ENCODE data around the gene DNAH9. TPM values are rescaled to one million over a fixed set of nuclear protein-coding genes. Genes with fewer than 3 reads are reported as not detected.

The DNAH9 gene
- total RNA-seq, 1 experiment from 2014 or later: not detected

DNA sequence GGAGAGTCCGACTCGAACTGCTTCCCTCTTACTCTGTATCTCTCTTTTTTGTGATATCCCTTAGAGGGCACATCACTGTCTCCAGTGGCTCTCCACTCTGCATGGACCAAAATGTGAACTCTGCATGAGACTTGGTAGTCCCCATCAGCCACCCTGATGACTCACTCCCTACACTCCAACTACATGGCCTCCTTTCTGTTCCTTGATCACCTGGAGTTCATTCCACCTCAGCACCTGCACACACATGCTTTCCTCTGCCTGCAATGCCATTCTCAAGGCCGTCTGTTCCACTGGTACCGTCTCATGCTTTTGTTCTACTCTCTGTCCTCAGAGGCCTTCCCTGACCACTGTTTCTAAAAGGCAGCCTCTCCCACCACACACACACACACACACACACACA, 109.3 kb downstream of the DNAH9 start:
- no TSS peak for BruUV-seq (replicated peaks)
- TF ChIP-seq CTCF (IDR thresholded peaks at IDR 0.05; ENCODE audit: insufficient read depth in 1 of 2, low read depth in 1 of 2, low read length in 1 of 2, severe bottlenecking in 1 of 2, unreplicated experiment in 1 of 2): no peak
- Histone ChIP-seq H3K27me3 (replicated peaks; ENCODE audit: control insufficient read depth, insufficient read depth, low read length) (no peaks in the 10 kb centered on the region), H3K4me3 (ENCODE audit: low read depth, low read length) (no peak overlapping the region), H3K4me1 (no peaks in the 10 kb centered on the region), H3K9me3 (no peaks in the 10 kb centered on the region), H3K36me3 (ENCODE audit: control insufficient read depth, insufficient read depth, low read length) (no peaks in the 10 kb centered on the region)
- intact Hi-C loops (cut with micrococcal nuclease; ENCODE audit: unreplicated experiment): no loop called here
- Mint-ChIP-seq H3K36me3 (ENCODE audit: insufficient read depth, unreplicated experiment) (no peaks in the 10 kb centered on the region), H3K9me3 (ENCODE audit: unreplicated experiment) (no peaks in the 10 kb centered on the region), H3K27me3 (ENCODE audit: insufficient read depth, unreplicated experiment) (no peaks in the 10 kb centered on the region), H3K4me3 (ENCODE audit: unreplicated experiment) (no peak overlapping the region), H3K4me1 (ENCODE audit: low read depth, unreplicated experiment) (no peaks in the 10 kb centered on the region), H3K27ac (ENCODE audit: unreplicated experiment) (no peak overlapping the region)
- DNase-seq: no peak
- POLR2A ChIA-PET: no interaction called here
- CTCF ChIA-PET: no interaction called here

DNA sequence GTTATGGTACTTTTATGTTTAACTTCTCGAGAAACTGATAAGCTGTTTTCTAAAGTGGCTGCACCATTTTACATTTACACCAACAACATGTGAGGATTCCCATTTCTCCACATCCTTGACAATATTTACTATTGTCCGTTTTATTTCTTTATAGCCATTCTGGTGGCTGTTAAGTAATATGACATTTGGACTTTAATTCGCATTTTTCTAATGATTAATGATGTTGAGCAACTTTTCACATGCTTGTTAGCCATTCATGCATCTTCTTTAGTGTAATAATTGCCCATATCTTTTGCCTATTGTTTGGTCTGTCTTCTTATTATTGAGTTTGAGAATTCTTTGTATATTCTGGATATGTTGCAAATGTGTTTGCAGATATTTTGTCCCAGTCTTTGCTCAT, 114.2 kb downstream of the DNAH9 start:
- Mint-ChIP-seq H3K36me3 (ENCODE audit: insufficient read depth, unreplicated experiment) (no peaks in the 10 kb centered on the region), H3K4me3 (ENCODE audit: unreplicated experiment) (no peak overlapping the region), H3K27me3 (ENCODE audit: insufficient read depth, unreplicated experiment) (no peaks in the 10 kb centered on the region), H3K9me3 (ENCODE audit: unreplicated experiment) (no peaks in the 10 kb centered on the region), H3K4me1 (ENCODE audit: low read depth, unreplicated experiment) (no peaks in the 10 kb centered on the region), H3K27ac (ENCODE audit: unreplicated experiment) (no peak overlapping the region)
- no peak overlapping the region for H3K4me3 ChIP-seq (ENCODE audit: low read depth, low read length)
- POLR2A ChIA-PET: no interaction called here
- no peaks in the 10 kb centered on the region for H3K4me1 ChIP-seq
- H3K27me3 ChIP-seq (replicated peaks; ENCODE audit: control insufficient read depth, insufficient read depth, low read length): no peaks in the 10 kb centered on the region
- H3K9me3 ChIP-seq: no peaks in the 10 kb centered on the region
- BruUV-seq (replicated peaks): no TSS peak
- CTCF ChIA-PET: no interaction called here
- H3K36me3 ChIP-seq (ENCODE audit: control insufficient read depth, insufficient read depth, low read length): no peaks in the 10 kb centered on the region
- TF ChIP-seq CTCF (IDR thresholded peaks at IDR 0.05; ENCODE audit: insufficient read depth in 1 of 2, low read depth in 1 of 2, low read length in 1 of 2, severe bottlenecking in 1 of 2, unreplicated experiment in 1 of 2): no peak
- intact Hi-C loops (cut with micrococcal nuclease; ENCODE audit: unreplicated experiment): no loop called here
- no peak for DNase-seq

- no peaks in the 10 kb centered on the region for H3K36me3 Mint-ChIP-seq (ENCODE audit: insufficient read depth, unreplicated experiment)
- no peaks in the 10 kb centered on the region for H3K4me1 Mint-ChIP-seq (ENCODE audit: low read depth, unreplicated experiment)
- H3K4me3 Mint-ChIP-seq (ENCODE audit: unreplicated experiment): no peak overlapping the region
- ChIA-PET POLR2A (no interaction called here), CTCF (no interaction called here)
- H3K27me3 ChIP-seq (replicated peaks; ENCODE audit: control insufficient read depth, insufficient read depth, low read length): no peaks in the 10 kb centered on the region
- H3K4me1 ChIP-seq: no peaks in the 10 kb centered on the region
- BruUV-seq (replicated peaks): no TSS peak
- intact Hi-C loops (cut with micrococcal nuclease; ENCODE audit: unreplicated experiment): no loop called here
- no peak overlapping the region for H3K4me3 ChIP-seq (ENCODE audit: low read depth, low read length)
- no peaks in the 10 kb centered on the region for H3K9me3 ChIP-seq
- peaks cover 9% of the 10 kb centered on the region for H3K27me3 Mint-ChIP-seq (ENCODE audit: insufficient read depth, unreplicated experiment)
- TF ChIP-seq CTCF (IDR thresholded peaks at IDR 0.05; ENCODE audit: insufficient read depth in 1 of 2, low read depth in 1 of 2, low read length in 1 of 2, severe bottlenecking in 1 of 2, unreplicated experiment in 1 of 2): no peak
- no peak overlapping the region for H3K27ac Mint-ChIP-seq (ENCODE audit: unreplicated experiment)
- DNase-seq: no peak
- H3K36me3 ChIP-seq (ENCODE audit: control insufficient read depth, insufficient read depth, low read length): no peaks in the 10 kb centered on the region
- no peaks in the 10 kb centered on the region for H3K9me3 Mint-ChIP-seq (ENCODE audit: unreplicated experiment)
Measured at GRCh38 chr17:11719203-11719602, 120.9 kb downstream of the DNAH9 start.
